Kidney (tissue), 14 donors: Measurements from ENCODE around the gene AGPAT1. TPM values are rescaled to one million over a fixed set of nuclear protein-coding genes. Genes with fewer than 3 reads are reported as not detected.

ENCODE experiments used
- DNase-seq, 5 donors: peaks; one replicate each; pipeline ENCODE4 v3.0.0-alpha.2; 2013 to 2020
- FAIRE-seq: peaks from 2 replicates; lab custom pipeline; 2012; peaks lifted over from hg19 to GRCh38; lab: Jason Lieb, UNC
- H3K27ac ChIP-seq, 2 donors: one replicate each; pipeline ENCODE4 v1.7.0; 2013; ENCODE audit warnings: low read depth in 2 of 2, low read length in 2 of 2, inconsistent platforms in 1 of 2
- H3K27me3 ChIP-seq: one replicate; pipeline ENCODE4 v1.7.1; 2013; ENCODE audit warnings: low read length, inconsistent platforms; ENCODE audit not compliant: control insufficient read depth, insufficient read depth
- H3K36me3 ChIP-seq, 3 donors: one replicate each; pipeline versions ENCODE4 v1.7.0 to v1.7.1; 2013; ENCODE audit warnings: low read length in 3 of 3, control low read depth in 1 of 3, inconsistent platforms in 1 of 3; ENCODE audit not compliant: insufficient read depth in 3 of 3, control insufficient read depth in 2 of 3
- H3K4me1 ChIP-seq, 3 donors: one replicate each; pipeline versions ENCODE4 v1.7.0 to v1.7.1; 2013; ENCODE audit warnings: low read length in 3 of 3, inconsistent platforms in 1 of 3, low read depth in 1 of 3; ENCODE audit not compliant: control insufficient read depth in 2 of 3, insufficient read depth in 2 of 3
- H3K4me3 ChIP-seq, 3 donors: one replicate each; pipeline versions ENCODE4 v1.7.0 to v1.8.1; 2013; ENCODE audit warnings: low read length in 3 of 3, control low read depth in 1 of 3, inconsistent platforms in 1 of 3
- H3K9ac ChIP-seq, 3 donors: one replicate each; pipeline versions ENCODE4 v1.7.0 to v1.7.1; 2013; ENCODE audit warnings: low read length in 3 of 3, control low read depth in 1 of 3, inconsistent platforms in 1 of 3
- H3K9me3 ChIP-seq, 3 donors: one replicate each; pipeline versions ENCODE4 v1.7.0 to v1.7.1; 2013; ENCODE audit warnings: low read length in 3 of 3, control low read depth in 1 of 3, inconsistent platforms in 1 of 3; ENCODE audit not compliant: control insufficient read depth in 2 of 3, insufficient read depth in 1 of 3
- CTCF ChIP-seq: IDR thresholded peaks from 3 replicates; pipeline ENCODE4 v1.5.1; 2012; ENCODE audit warnings: mild to moderate bottlenecking, moderate library complexity, borderline replicate concordance; ENCODE audit not compliant: insufficient read depth; ENCODE audit errors: extremely low read depth
- intact Hi-C: fragments of 100-400 bp; cut with DNase I; formaldehyde crosslinking; loops from one replicate; pipeline ENCODE4 v1.11.1; 2022
- polyA plus RNA-seq: library from polyadenylated mRNA; stranded (reverse); fragments of 350-450 nt; fragmentation: Illumina TruSeq; extraction: RNeasy Lipid Tissue Mini Kit (QIAGEN cat#74804); gene quantifications from one replicate; pipeline ENCODE4 v1.2.3, GENCODE V29; 2014; ENCODE audit warnings: low read depth, low replicate concordance; ENCODE audit not compliant: insufficient read depth
- total RNA-seq: library from RNA; stranded (reverse); fragmentation: NEBNext Ultra II Directional; extraction: Animal tissue kit (Norgen Biotek cat#: 25700); gene quantifications from one replicate; pipeline ENCODE4 v1.2.1, GENCODE V29; 2021
- donor health status: control.
- donor health status: control.
- donor health status: control.
- donor health status: control.
- donor health status: control.
- donor health status: DM: yes; HTN: yes; CAD: no.
- donor health status: Normal renal cell carcinoma (clear cell type).

Gene AGPAT1
- total and polyA plus RNA-seq, 2 donors from 2014 or later: 58.9 to 87.1 TPM

- peak in 2 of 5 donors; percentile 48 to 74 for DNase-seq
- TF ChIP-seq CTCF: no peak
- FAIRE-seq: no peak
- Histone ChIP-seq H3K9me3 (no peaks in the 10 kb centered on the region), H3K36me3 (no peaks in the 10 kb centered on the region), H3K9ac (no peak overlapping the region), H3K4me3 (no peak overlapping the region), H3K27me3 (no peaks in the 10 kb centered on the region), H3K4me1 (peaks cover 0 to 16% (median 14%) of the 10 kb centered on the region in 3 donors), H3K27ac (no peak overlapping the region)
- intact Hi-C loops: no loop called here
Measured at GRCh38 chr6:32198866-32199265, 23.0 kb upstream of the AGPAT1 start.

- no peak for FAIRE-seq
- no peak overlapping the region for H3K4me3 ChIP-seq
- DNase-seq: peak in 1 of 5 donors; percentile 69
- TF ChIP-seq CTCF: no peak
- no peak overlapping the region for H3K27ac ChIP-seq
- H3K27me3 ChIP-seq: no peaks in the 10 kb centered on the region
- peaks cover 0 to 16% (median 14%) of the 10 kb centered on the region in 3 donors for H3K4me1 ChIP-seq
- H3K9me3 ChIP-seq: no peaks in the 10 kb centered on the region
- intact Hi-C loops: no loop called here
- no peaks in the 10 kb centered on the region for H3K36me3 ChIP-seq
- no peak overlapping the region for H3K9ac ChIP-seq
Measured at GRCh38 chr6:32198345-32198696, 22.4 kb upstream of the AGPAT1 start.

GRCh38 chr6:32196682-32197616 lies 21.1 kb upstream of the AGPAT1 start:
- FAIRE-seq (no peak), DNase-seq (peak; percentile 32 to 87 (median 52))
- TF ChIP-seq CTCF: no peak
- H3K27me3 ChIP-seq: no peaks in the 10 kb centered on the region
- peaks cover 0 to 16% (median 16%) of the 10 kb centered on the region in 3 donors for H3K4me1 ChIP-seq
- peak overlapping the region; percentile 37 to 100 (median 43) for H3K9ac ChIP-seq
- no peaks in the 10 kb centered on the region for H3K9me3 ChIP-seq
- intact Hi-C loops: no loop called here
- no peaks in the 10 kb centered on the region for H3K36me3 ChIP-seq
- peak overlapping the region; percentile 76 to 97 (median 95) for H3K4me3 ChIP-seq
- H3K27ac ChIP-seq: peak overlapping the region; percentile 100
